IMR-90 (cell line): ENCODE measurements around the gene NPIPA2. TPM values are rescaled to one million over a fixed set of nuclear protein-coding genes. Genes with fewer than 3 reads are reported as not detected.
"Not testable (repeated sequence)": the region's sequence is repeated elsewhere in the genome, so short reads cannot be mapped to it uniquely, and the experiment has no call there.

ENCODE experiments used
- ATAC-seq: fragments of 200-7000 bp; cut with Tn5 transposase; 2 replicates; pipeline ENCODE4 v1.9.1; 2020; ENCODE audit warnings: low read depth, mild to moderate bottlenecking, moderate library complexity
- BruUV-seq: library from RNA; stranded (reverse); fragments of 400-500 nt; replicated peaks from 2 replicates; lab custom pipeline; 2021; lab: Mats Ljungman, UMichigan
- CTCF ChIA-PET: fragments of 300-600 bp; formaldehyde crosslinking; extraction: SDS; loops from one replicate; lab custom pipeline; 2021; ENCODE audit warnings: antibody characterized with exemption; lab: Yijun Ruan, JAX
- POLR2A ChIA-PET: fragments of 300-600 bp; sonication (Branson Sonifier 250); formaldehyde crosslinking; loops from one replicate; lab custom pipeline; 2022; ENCODE audit warnings: antibody characterized with exemption; ENCODE audit not compliant: unreplicated experiment; lab: Charles Lee
- DNase-seq: peaks from one replicate; pipeline ENCODE4 v3.0.0; 2013
- H2AFZ ChIP-seq: replicated peaks from 2 replicates; pipeline ENCODE3; 2013; ENCODE audit warnings: low read length, mild to moderate bottlenecking; ENCODE audit not compliant: poor library complexity
- H2AK5ac ChIP-seq: 2 replicates; pipeline ENCODE4 v1.6.1; 2013; ENCODE audit warnings: low read depth, low read length, inconsistent platforms
- H2AK9ac ChIP-seq: replicated peaks from 2 replicates; pipeline ENCODE3; 2013; ENCODE audit warnings: mild to moderate bottlenecking, low read depth, low read length, moderate library complexity; ENCODE audit not compliant: poor library complexity
- H2BK120ac ChIP-seq: 2 replicates; pipeline ENCODE4 v1.6.1; 2013; ENCODE audit warnings: low read depth, low read length, inconsistent platforms
- H2BK15ac ChIP-seq: 3 replicates; pipeline ENCODE4 v1.6.1; 2013; ENCODE audit warnings: low read depth, low read length, inconsistent platforms
- H2BK20ac ChIP-seq: 2 replicates; pipeline ENCODE4 v1.6.1; 2013; ENCODE audit warnings: low read depth, mild to moderate bottlenecking, inconsistent platforms, low read length, moderate library complexity
- H2BK5ac ChIP-seq: 2 replicates; pipeline ENCODE4 v1.6.1; 2013; ENCODE audit warnings: mild to moderate bottlenecking, low read depth, low read length, inconsistent platforms; ENCODE audit not compliant: poor library complexity, severe bottlenecking
- H3K14ac ChIP-seq: replicated peaks from 2 replicates; pipeline ENCODE4 v1.6.1; 2013; ENCODE audit warnings: low read depth, low read length, inconsistent platforms
- H3K18ac ChIP-seq: 2 replicates; pipeline ENCODE4 v1.6.1; 2013; ENCODE audit warnings: low read depth, low read length, control low read depth
- H3K23ac ChIP-seq: 2 replicates; pipeline ENCODE4 v1.6.1; 2013; ENCODE audit warnings: low read depth, low read length, inconsistent platforms
- H3K27ac ChIP-seq: 2 replicates; pipeline ENCODE4 v1.5.1; 2013; ENCODE audit warnings: mild to moderate bottlenecking, control low read depth, low read length; ENCODE audit not compliant: insufficient read depth
- H3K27me3 ChIP-seq: 2 replicates; pipeline ENCODE4 v1.6.1; 2013; ENCODE audit warnings: low read length; ENCODE audit not compliant: control insufficient read depth, insufficient read depth
- H3K36me3 ChIP-seq: 2 replicates; pipeline ENCODE4 v1.6.1; 2013; ENCODE audit warnings: low read length, mixed read lengths; ENCODE audit not compliant: control insufficient read depth, insufficient read depth
- H3K4ac ChIP-seq: 2 replicates; pipeline ENCODE4 v1.6.1; 2013; ENCODE audit warnings: low read depth, low read length, inconsistent platforms
- H3K4me1 ChIP-seq: 2 replicates; pipeline ENCODE4 v1.6.1; 2013; ENCODE audit warnings: low read length, mixed read lengths; ENCODE audit not compliant: control insufficient read depth, insufficient read depth
- H3K4me2 ChIP-seq: 2 replicates; pipeline ENCODE4 v1.6.1; 2013; ENCODE audit warnings: low read depth, mild to moderate bottlenecking, control low read depth, low read length, moderate library complexity
- H3K4me3 ChIP-seq: 2 replicates; pipeline ENCODE4 v1.5.1; 2013; ENCODE audit warnings: low read depth, mild to moderate bottlenecking, control low read depth, low read length, moderate library complexity; ENCODE audit not compliant: insufficient read depth
- H3K56ac ChIP-seq: 2 replicates; pipeline ENCODE4 v1.6.1; 2013; ENCODE audit warnings: low read length, inconsistent platforms; ENCODE audit not compliant: insufficient read depth; ENCODE audit errors: extremely low read depth
- H3K79me1 ChIP-seq, 2 experiments: 2 replicates each; pipeline ENCODE4 v1.6.1; 2013; ENCODE audit warnings: low read length in 2 of 2, inconsistent platforms in 1 of 2, low read depth in 1 of 2
- H3K9ac ChIP-seq: 2 replicates; pipeline ENCODE4 v1.6.1; 2013; ENCODE audit warnings: low read depth, low read length, control low read depth
- H3K9me1 ChIP-seq: 2 replicates; pipeline ENCODE4 v1.6.1; 2013; ENCODE audit warnings: low read length, inconsistent platforms; ENCODE audit not compliant: insufficient read depth
- H3K9me3 ChIP-seq: 2 replicates; pipeline ENCODE4 v1.6.1; 2013; ENCODE audit warnings: low read length; ENCODE audit not compliant: control insufficient read depth, insufficient read depth
- H4K20me1 ChIP-seq: 2 replicates; pipeline ENCODE4 v1.6.1; 2013; ENCODE audit warnings: low read length, inconsistent platforms; ENCODE audit not compliant: insufficient read depth
- H4K5ac ChIP-seq: 2 replicates; pipeline ENCODE4 v1.6.1; 2013; ENCODE audit warnings: mild to moderate bottlenecking, low read depth, low read length, control low read depth
- H4K8ac ChIP-seq, 2 experiments: 2 replicates each; pipeline ENCODE4 v1.6.1; 2013; ENCODE audit warnings: low read depth in 2 of 2, low read length in 2 of 2, control low read depth in 1 of 2, inconsistent platforms in 1 of 2
- H4K91ac ChIP-seq: 2 replicates; pipeline ENCODE4 v1.6.1; 2013; ENCODE audit warnings: low read depth, low read length, inconsistent platforms; ENCODE audit not compliant: insufficient read depth
- WGBS, 2 experiments: methylation state at CpG; one replicate each; pipeline versions ENCODE4 v1.1.5 to v1.1.7; 2013; ENCODE audit warnings: missing lambda C conversion rate in 2 of 2; ENCODE audit not compliant: insufficient read length in 1 of 2; ENCODE audit errors: extremely low coverage in 2 of 2; 5-methylcytosine and 5-hydroxymethylcytosine counted together
- dilution Hi-C: fragments of 300-500 bp; cut with HindIII; formaldehyde crosslinking; loops from one replicate; pipeline ENCODE4 v1.14.3; 2018; ENCODE audit warnings: low sequenced_read_pairs; ENCODE audit not compliant: unreplicated experiment
- in situ Hi-C: fragments of 300-500 bp; cut with MboI; formaldehyde crosslinking; loops from 3 replicates; pipeline ENCODE4 v1.14.3; 2019; ENCODE audit warnings: low sequenced_read_pairs, inconsistent platforms, mixed read lengths
- intact Hi-C: fragments of 100-400 bp; cut with micrococcal nuclease; formaldehyde crosslinking; loops from 2 replicates; pipeline ENCODE4 v1.10.0; 2022
- polyA plus RNA-seq, 3 experiments: library from polyadenylated mRNA; depleted of rRNA; stranded (reverse); fragments of >200 nt; gene quantifications; 2 replicates each; pipeline ENCODE4 v1.2.3, GENCODE V29; 2012; ENCODE audit warnings: low replicate concordance in 1 of 3
- total RNA-seq: library from RNA; depleted of rRNA; stranded (reverse); fragments of >200 nt; gene quantifications from 2 replicates; pipeline ENCODE4 v1.2.3, GENCODE V29; 2012

NPIPA2 gene
- total and polyA plus RNA-seq, 2 of the 4 experiments (the other 2 are of a cell fraction): 0.27 TPM; not detected in 1

- H4K20me1 ChIP-seq, H4K8ac ChIP-seq, H3K79me1 ChIP-seq, H2BK15ac ChIP-seq, H2BK5ac ChIP-seq, dilution Hi-C loops, H2AK9ac ChIP-seq, H3K4ac ChIP-seq, H3K4me3 ChIP-seq, H3K14ac ChIP-seq, H3K27ac ChIP-seq, H3K9ac ChIP-seq, H3K9me1 ChIP-seq, H2AK5ac ChIP-seq, H4K91ac ChIP-seq, H4K5ac ChIP-seq, H3K23ac ChIP-seq, H2BK120ac ChIP-seq, H2BK20ac ChIP-seq, H3K27me3 ChIP-seq, H3K36me3 ChIP-seq, in situ Hi-C loops, H3K4me2 ChIP-seq, H3K4me1 ChIP-seq, DNase-seq, BruUV-seq, CTCF ChIA-PET, intact Hi-C loops, H2AFZ ChIP-seq, POLR2A ChIA-PET, H3K9me3 ChIP-seq, H3K18ac ChIP-seq, H3K56ac ChIP-seq, ATAC-seq: not testable (repeated sequence)
- WGBS, 2 experiments: no CpG with 5 or more reads among the region's 7 CpGs
Measured at GRCh38 chr16:14701859-14702258, 40.5 kb upstream of the NPIPA2 start.

- H3K27me3 ChIP-seq, dilution Hi-C loops, H3K4me3 ChIP-seq, BruUV-seq, H3K9ac ChIP-seq, DNase-seq, H3K36me3 ChIP-seq, H4K20me1 ChIP-seq, H2AK5ac ChIP-seq, H3K27ac ChIP-seq, H3K14ac ChIP-seq, H3K9me3 ChIP-seq, H3K4me1 ChIP-seq, H2AK9ac ChIP-seq, H3K18ac ChIP-seq, intact Hi-C loops, H4K8ac ChIP-seq, POLR2A ChIA-PET, H4K91ac ChIP-seq, H2BK20ac ChIP-seq, H3K23ac ChIP-seq, H3K4ac ChIP-seq, H3K4me2 ChIP-seq, H2BK5ac ChIP-seq, H3K79me1 ChIP-seq, H2BK15ac ChIP-seq, H3K9me1 ChIP-seq, H2BK120ac ChIP-seq, in situ Hi-C loops, H4K5ac ChIP-seq, H2AFZ ChIP-seq, ATAC-seq, H3K56ac ChIP-seq, CTCF ChIA-PET: not testable (repeated sequence)
- no CpG with 5 or more reads among the region's 11 CpGs for WGBS, 2 experiments
Measured at GRCh38 chr16:14702672-14703071, 39.7 kb upstream of the NPIPA2 start.
